Adrenal gland (tissue), 5 donors: ENCODE measurements around the gene NKAIN2.

Experiments
- POLR2A ChIP-seq, 2 donors: fragments of 450-650 bp; IDR thresholded peaks; one replicate each; pipeline ENCODE4 v1.6.1; 2017; ENCODE audit warnings: antibody characterized with exemption in 2 of 2, mild to moderate bottlenecking in 2 of 2, moderate library complexity in 1 of 2
- TF ChIP-seq, protein P1 (sequence below), 6 experiments: fragments of 450-650 bp in 4 of 6; fragments of 200-600 bp in 2 of 6; sonication (generic) in 1 of 6; IDR thresholded peaks; 1 replicate in 5 of 6; 2 replicates in 1 of 6; pipeline versions ENCODE4 v1.5.1 to v1.8.0; 2016 to 2021; ENCODE audit warnings: antibody characterized with exemption in 6 of 6, mild to moderate bottlenecking in 2 of 6, moderate library complexity in 1 of 6
- donor health status: DM: no; HTN: no; CAD: no.

- TF ChIP-seq, protein P1, sequence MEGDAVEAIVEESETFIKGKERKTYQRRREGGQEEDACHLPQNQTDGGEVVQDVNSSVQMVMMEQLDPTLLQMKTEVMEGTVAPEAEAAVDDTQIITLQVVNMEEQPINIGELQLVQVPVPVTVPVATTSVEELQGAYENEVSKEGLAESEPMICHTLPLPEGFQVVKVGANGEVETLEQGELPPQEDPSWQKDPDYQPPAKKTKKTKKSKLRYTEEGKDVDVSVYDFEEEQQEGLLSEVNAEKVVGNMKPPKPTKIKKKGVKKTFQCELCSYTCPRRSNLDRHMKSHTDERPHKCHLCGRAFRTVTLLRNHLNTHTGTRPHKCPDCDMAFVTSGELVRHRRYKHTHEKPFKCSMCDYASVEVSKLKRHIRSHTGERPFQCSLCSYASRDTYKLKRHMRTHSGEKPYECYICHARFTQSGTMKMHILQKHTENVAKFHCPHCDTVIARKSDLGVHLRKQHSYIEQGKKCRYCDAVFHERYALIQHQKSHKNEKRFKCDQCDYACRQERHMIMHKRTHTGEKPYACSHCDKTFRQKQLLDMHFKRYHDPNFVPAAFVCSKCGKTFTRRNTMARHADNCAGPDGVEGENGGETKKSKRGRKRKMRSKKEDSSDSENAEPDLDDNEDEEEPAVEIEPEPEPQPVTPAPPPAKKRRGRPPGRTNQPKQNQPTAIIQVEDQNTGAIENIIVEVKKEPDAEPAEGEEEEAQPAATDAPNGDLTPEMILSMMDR (IDR thresholded peaks at IDR 0.05), result no peak
- TF ChIP-seq POLR2A (IDR thresholded peaks at IDR 0.05), result no peak
These were observed 295.9 kb downstream of the NKAIN2 start for GRCh38 chr6:124099520-124099919.
